ENCODE measurements around the gene C1QC.
"Not testable (repeated sequence)": the region's sequence is repeated elsewhere in the genome, so short reads cannot be mapped to it uniquely, and the experiment has no call there.

C1QC gene

DNA sequence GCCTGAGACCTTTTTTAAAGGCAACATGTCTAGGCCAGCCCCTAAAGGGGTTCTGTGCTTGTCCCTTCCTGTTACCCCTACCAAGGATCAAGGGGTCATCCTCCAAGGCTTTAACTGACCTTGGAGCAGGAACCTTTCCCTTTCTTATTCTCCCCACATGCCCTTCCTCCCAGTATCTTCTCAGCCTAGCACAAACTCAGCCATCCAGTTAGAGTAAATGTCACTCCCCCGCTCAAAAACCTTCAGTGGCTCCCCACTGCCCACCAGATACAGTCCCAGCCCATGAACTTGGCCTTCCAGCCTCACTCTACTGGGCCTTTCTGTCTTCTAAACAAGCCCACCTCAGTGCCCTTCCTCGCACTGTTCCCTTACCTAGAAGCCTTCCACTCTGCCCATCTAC is 18.4 kb downstream of the C1QC start:
- H3K4me1 ChIP-seq (ENCODE audit: control insufficient read depth in 1 of 2, insufficient read depth in 2 of 2, low read length in 2 of 2), result peaks cover 0 to 3% of the 10 kb centered on the region in 2 donors
- no peaks in the 10 kb centered on the region for H3K36me3 ChIP-seq (ENCODE audit: control insufficient read depth in 1 of 2, insufficient read depth in 2 of 2, low read length in 2 of 2)
- no peaks in the 10 kb centered on the region for H3K9me3 ChIP-seq (ENCODE audit: control insufficient read depth in 1 of 2, low read length in 2 of 2)
- no peak overlapping the region for H3K27ac ChIP-seq (ENCODE audit: low read depth, low read length)
- H3K27me3 ChIP-seq (ENCODE audit: control insufficient read depth in 1 of 2, insufficient read depth in 2 of 2, low read length in 2 of 2), result peaks cover 0 to 12% of the 10 kb centered on the region in 2 donors
- H3K4me3 ChIP-seq (ENCODE audit: low read depth in 1 of 2, low read length in 2 of 2), result no peak overlapping the region
- H3K9ac ChIP-seq (ENCODE audit: low read depth in 1 of 2, low read length in 2 of 2), result no peak overlapping the region

- Histone ChIP-seq H3K27me3 (ENCODE audit: control insufficient read depth in 1 of 2, insufficient read depth in 2 of 2, low read length in 2 of 2) (peaks cover 0 to 12% of the 10 kb centered on the region in 2 donors), H3K4me3 (ENCODE audit: low read depth in 1 of 2, low read length in 2 of 2) (no peak overlapping the region), H3K9me3 (ENCODE audit: control insufficient read depth in 1 of 2, low read length in 2 of 2) (no peaks in the 10 kb centered on the region), H3K4me1 (ENCODE audit: control insufficient read depth in 1 of 2, insufficient read depth in 2 of 2, low read length in 2 of 2) (peaks cover 0 to 3% of the 10 kb centered on the region in 2 donors), H3K36me3 (ENCODE audit: control insufficient read depth in 1 of 2, insufficient read depth in 2 of 2, low read length in 2 of 2) (no peaks in the 10 kb centered on the region), H3K9ac (ENCODE audit: low read depth in 1 of 2, low read length in 2 of 2) (no peak overlapping the region), H3K27ac (ENCODE audit: low read depth, low read length) (no peak overlapping the region)
Observed at GRCh38 chr1:22662318-22662717, 18.9 kb downstream of the C1QC start.

DNA sequence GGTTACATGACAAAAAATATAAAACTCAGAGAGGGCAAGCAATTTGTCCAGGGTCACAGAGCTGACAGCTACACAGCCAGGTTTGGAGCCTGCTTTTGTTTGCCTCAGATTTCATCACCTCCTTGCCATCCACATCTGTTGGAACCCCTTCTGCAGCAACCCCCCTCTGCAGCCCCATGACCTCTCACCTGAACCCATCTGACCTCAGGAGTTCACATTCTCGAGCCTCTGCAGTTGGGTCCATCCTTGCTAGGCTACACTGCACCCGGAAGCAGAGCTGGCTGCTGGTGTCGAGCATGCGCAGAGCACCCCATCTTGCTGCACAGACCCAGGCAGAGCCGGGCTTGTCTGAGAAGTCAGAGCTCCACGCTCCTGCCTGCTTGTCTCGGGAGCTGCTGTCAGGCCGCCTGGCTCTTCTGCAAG is 19.6 kb downstream of the C1QC start:
- no peaks in the 10 kb centered on the region for H3K36me3 ChIP-seq (ENCODE audit: control insufficient read depth in 1 of 2, insufficient read depth in 2 of 2, low read length in 2 of 2)
- H3K27me3 ChIP-seq (ENCODE audit: control insufficient read depth in 1 of 2, insufficient read depth in 2 of 2, low read length in 2 of 2), result peaks cover 6 to 14% of the 10 kb centered on the region in 2 donors
- peaks cover 0 to 3% of the 10 kb centered on the region in 2 donors for H3K4me1 ChIP-seq (ENCODE audit: control insufficient read depth in 1 of 2, insufficient read depth in 2 of 2, low read length in 2 of 2)
- H3K9ac ChIP-seq (ENCODE audit: low read depth in 1 of 2, low read length in 2 of 2), result no peak overlapping the region
- no peak overlapping the region for H3K4me3 ChIP-seq (ENCODE audit: low read depth in 1 of 2, low read length in 2 of 2)
- H3K9me3 ChIP-seq (ENCODE audit: control insufficient read depth in 1 of 2, low read length in 2 of 2), result no peaks in the 10 kb centered on the region
- H3K27ac ChIP-seq (ENCODE audit: low read depth, low read length), result no peak overlapping the region

- H3K9ac ChIP-seq (ENCODE audit: low read depth in 1 of 2, low read length in 2 of 2), result no peak overlapping the region
- peaks cover 6 to 9% of the 10 kb centered on the region in 2 donors for H3K27me3 ChIP-seq (ENCODE audit: control insufficient read depth in 1 of 2, insufficient read depth in 2 of 2, low read length in 2 of 2)
- no peaks in the 10 kb centered on the region for H3K9me3 ChIP-seq (ENCODE audit: control insufficient read depth in 1 of 2, low read length in 2 of 2)
- no peaks in the 10 kb centered on the region for H3K4me1 ChIP-seq (ENCODE audit: control insufficient read depth in 1 of 2, insufficient read depth in 2 of 2, low read length in 2 of 2)
- H3K27ac ChIP-seq (ENCODE audit: low read depth, low read length), result no peak overlapping the region
- H3K4me3 ChIP-seq (ENCODE audit: low read depth in 1 of 2, low read length in 2 of 2), result no peak overlapping the region
- no peaks in the 10 kb centered on the region for H3K36me3 ChIP-seq (ENCODE audit: control insufficient read depth in 1 of 2, insufficient read depth in 2 of 2, low read length in 2 of 2)
Observed at GRCh38 chr1:22665752-22666151, 22.3 kb downstream of the C1QC start.

- Histone ChIP-seq H3K36me3 (ENCODE audit: control insufficient read depth in 1 of 2, insufficient read depth in 2 of 2, low read length in 2 of 2) (no peaks in the 10 kb centered on the region), H3K27me3 (ENCODE audit: control insufficient read depth in 1 of 2, insufficient read depth in 2 of 2, low read length in 2 of 2) (peaks cover 9% of the 10 kb centered on the region in 2 donors), H3K9ac (ENCODE audit: low read depth in 1 of 2, low read length in 2 of 2) (no peak overlapping the region), H3K9me3 (ENCODE audit: control insufficient read depth in 1 of 2, low read length in 2 of 2) (no peaks in the 10 kb centered on the region), H3K27ac (ENCODE audit: low read depth, low read length) (no peak overlapping the region), H3K4me1 (ENCODE audit: control insufficient read depth in 1 of 2, insufficient read depth in 2 of 2, low read length in 2 of 2) (no peaks in the 10 kb centered on the region), H3K4me3 (ENCODE audit: low read depth in 1 of 2, low read length in 2 of 2) (no peak overlapping the region)
Observed at GRCh38 chr1:22666412-22666811, 23.0 kb downstream of the C1QC start.

DNA sequence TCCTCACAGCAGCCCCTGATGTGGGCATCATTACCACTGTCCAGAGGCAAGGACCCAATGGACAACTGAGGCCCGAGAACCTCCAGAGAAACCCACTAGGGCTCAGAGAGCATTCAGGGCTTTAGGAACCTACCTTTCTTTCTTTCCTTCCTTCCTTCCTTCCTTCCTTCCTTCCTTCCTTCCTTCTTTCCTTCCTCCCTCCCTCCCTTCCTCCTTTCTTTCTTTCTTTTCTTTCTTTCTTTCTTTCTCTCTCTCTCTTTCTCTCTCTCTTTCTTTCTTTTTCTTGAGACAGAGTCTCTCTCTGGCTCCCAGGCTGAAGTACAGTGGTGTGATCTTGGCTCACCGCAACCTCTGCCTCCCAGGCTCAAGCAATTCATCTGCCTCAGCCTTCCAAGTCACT is 25.4 kb downstream of the C1QC start:
- H3K27ac ChIP-seq (ENCODE audit: low read depth, low read length); H3K27me3 ChIP-seq (ENCODE audit: control insufficient read depth in 1 of 2, insufficient read depth in 2 of 2, low read length in 2 of 2); H3K9me3 ChIP-seq (ENCODE audit: control insufficient read depth in 1 of 2, low read length in 2 of 2); H3K9ac ChIP-seq (ENCODE audit: low read depth in 1 of 2, low read length in 2 of 2); H3K4me1 ChIP-seq (ENCODE audit: control insufficient read depth in 1 of 2, insufficient read depth in 2 of 2, low read length in 2 of 2); H3K36me3 ChIP-seq (ENCODE audit: control insufficient read depth in 1 of 2, insufficient read depth in 2 of 2, low read length in 2 of 2); H3K4me3 ChIP-seq (ENCODE audit: low read depth in 1 of 2, low read length in 2 of 2): not testable (repeated sequence)

DNA sequence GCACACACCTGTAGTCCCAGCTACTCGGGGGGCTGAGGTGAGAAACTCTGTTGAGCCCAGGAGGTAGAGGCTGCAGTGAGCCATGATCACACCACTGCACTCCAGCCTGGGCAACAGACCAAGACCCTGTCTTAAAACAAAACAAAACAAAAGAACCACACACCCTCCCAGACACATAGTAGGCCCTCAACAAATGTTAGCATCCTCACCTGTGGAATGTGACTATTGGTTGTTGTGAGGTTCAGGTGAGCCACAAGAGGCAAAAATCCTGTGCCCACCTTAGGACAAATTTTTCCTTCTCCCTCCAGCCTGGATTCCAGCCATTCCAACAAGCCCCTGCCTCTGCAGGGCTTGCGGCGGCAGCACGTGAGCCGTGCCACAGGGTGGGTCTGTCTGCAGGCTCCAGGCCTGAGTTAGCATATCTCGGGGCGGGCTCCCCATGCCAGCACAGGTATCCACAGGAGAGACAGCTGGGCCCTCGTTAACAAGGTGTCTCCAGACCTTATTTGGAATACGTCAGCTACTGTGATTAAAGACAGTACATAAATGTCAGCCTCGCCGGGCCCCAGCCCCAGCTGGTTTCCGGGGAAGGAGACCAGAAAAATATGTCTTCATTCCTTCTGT is 27.0 kb downstream of the C1QC start:
- no peak overlapping the region for H3K27ac ChIP-seq (ENCODE audit: low read depth, low read length)
- H3K9ac ChIP-seq (ENCODE audit: low read depth in 1 of 2, low read length in 2 of 2), result no peak overlapping the region
- no peak overlapping the region for H3K4me3 ChIP-seq (ENCODE audit: low read depth in 1 of 2, low read length in 2 of 2)
- H3K9me3 ChIP-seq (ENCODE audit: control insufficient read depth in 1 of 2, low read length in 2 of 2), result no peaks in the 10 kb centered on the region
- peaks cover 9 to 10% of the 10 kb centered on the region in 2 donors for H3K27me3 ChIP-seq (ENCODE audit: control insufficient read depth in 1 of 2, insufficient read depth in 2 of 2, low read length in 2 of 2)
- H3K36me3 ChIP-seq (ENCODE audit: control insufficient read depth in 1 of 2, insufficient read depth in 2 of 2, low read length in 2 of 2), result no peaks in the 10 kb centered on the region
- peaks cover 0 to 3% of the 10 kb centered on the region in 2 donors for H3K4me1 ChIP-seq (ENCODE audit: control insufficient read depth in 1 of 2, insufficient read depth in 2 of 2, low read length in 2 of 2)

GRCh38 chr1:22671999-22672398 is 28.6 kb downstream of the C1QC start:
- Histone ChIP-seq H3K4me1 (ENCODE audit: control insufficient read depth in 1 of 2, insufficient read depth in 2 of 2, low read length in 2 of 2) (peaks cover 6 to 12% of the 10 kb centered on the region in 2 donors), H3K4me3 (ENCODE audit: low read depth in 1 of 2, low read length in 2 of 2) (no peak overlapping the region), H3K27ac (ENCODE audit: low read depth, low read length) (no peak overlapping the region), H3K9me3 (ENCODE audit: control insufficient read depth in 1 of 2, low read length in 2 of 2) (no peaks in the 10 kb centered on the region), H3K27me3 (ENCODE audit: control insufficient read depth in 1 of 2, insufficient read depth in 2 of 2, low read length in 2 of 2) (peaks cover 9 to 10% of the 10 kb centered on the region in 2 donors), H3K9ac (ENCODE audit: low read depth in 1 of 2, low read length in 2 of 2) (no peak overlapping the region), H3K36me3 (ENCODE audit: control insufficient read depth in 1 of 2, insufficient read depth in 2 of 2, low read length in 2 of 2) (no peaks in the 10 kb centered on the region)

DNA sequence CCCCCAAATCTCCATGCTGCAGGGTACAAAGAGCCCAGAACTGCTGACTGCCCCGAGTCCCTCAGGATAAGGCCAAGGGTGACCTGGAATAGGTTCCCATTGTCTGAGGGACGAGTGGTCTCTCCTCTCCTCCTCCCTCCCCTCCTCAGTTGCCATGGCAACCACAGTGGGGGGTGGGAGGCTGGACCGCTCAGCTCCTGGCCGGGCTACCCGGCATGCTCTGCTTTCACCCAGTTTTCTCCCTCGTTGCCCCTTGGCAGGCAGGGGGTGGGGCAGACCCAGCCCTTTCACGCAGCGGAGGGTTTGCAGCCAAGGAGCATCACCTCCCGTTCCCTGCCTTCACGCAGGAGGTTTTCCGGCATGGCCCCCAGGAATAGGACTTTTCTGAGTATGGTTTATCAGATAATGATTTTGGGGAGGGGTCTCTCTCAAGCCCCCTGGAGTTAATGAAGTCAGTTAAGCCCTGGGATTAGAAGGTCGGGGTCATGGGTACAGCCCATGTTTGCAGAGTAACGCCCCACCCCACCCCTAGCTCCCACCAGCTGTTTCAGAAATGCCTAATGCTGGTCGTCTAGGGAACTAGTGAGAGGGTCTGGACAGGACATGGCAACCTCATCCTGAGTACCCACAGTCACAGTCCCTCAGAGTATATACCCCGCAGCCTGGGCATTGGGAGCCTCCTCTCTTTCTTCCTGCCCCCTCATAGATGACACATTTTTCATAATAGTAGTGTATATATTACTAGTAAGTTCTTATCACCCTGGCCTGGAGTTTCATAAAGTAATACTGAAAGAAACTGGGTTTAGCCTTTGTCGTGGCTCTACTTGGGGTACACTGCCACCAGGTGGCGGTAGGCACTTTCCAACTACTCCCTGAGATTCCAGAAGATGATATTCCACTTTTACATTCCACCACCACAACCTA is 30.3 kb downstream of the C1QC start:
- Histone ChIP-seq H3K9me3 (ENCODE audit: control insufficient read depth in 1 of 2, low read length in 2 of 2) (no peaks in the 10 kb centered on the region), H3K9ac (ENCODE audit: low read depth in 1 of 2, low read length in 2 of 2) (no peak overlapping the region), H3K4me1 (ENCODE audit: control insufficient read depth in 1 of 2, insufficient read depth in 2 of 2, low read length in 2 of 2) (peaks cover 14 to 28% of the 10 kb centered on the region in 2 donors), H3K27me3 (ENCODE audit: control insufficient read depth in 1 of 2, insufficient read depth in 2 of 2, low read length in 2 of 2) (peaks cover 0 to 4% of the 10 kb centered on the region in 2 donors), H3K4me3 (ENCODE audit: low read depth in 1 of 2, low read length in 2 of 2) (no peak overlapping the region), H3K36me3 (ENCODE audit: control insufficient read depth in 1 of 2, insufficient read depth in 2 of 2, low read length in 2 of 2) (no peaks in the 10 kb centered on the region), H3K27ac (ENCODE audit: low read depth, low read length) (no peak overlapping the region)

DNA sequence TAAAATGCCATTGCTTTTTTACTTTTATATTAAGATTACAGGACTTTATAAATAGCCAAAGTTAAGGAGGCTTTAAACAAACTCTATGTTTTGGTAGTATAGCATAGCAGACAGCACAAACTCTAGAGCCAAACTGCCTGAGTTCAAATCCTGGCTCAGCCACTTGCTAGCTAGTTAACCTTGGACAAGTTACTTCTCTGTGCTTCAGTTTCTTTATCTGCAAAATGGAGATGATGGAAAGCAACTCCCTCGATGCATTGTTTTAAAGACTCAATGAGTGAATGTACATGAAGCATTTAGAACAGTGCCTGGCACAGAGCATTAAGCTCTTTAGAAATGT is 30.9 kb downstream of the C1QC start:
- no peak overlapping the region for H3K27ac ChIP-seq (ENCODE audit: low read depth, low read length)
- H3K4me1 ChIP-seq (ENCODE audit: control insufficient read depth in 1 of 2, insufficient read depth in 2 of 2, low read length in 2 of 2), result peaks cover 15 to 34% of the 10 kb centered on the region in 2 donors
- peaks cover 0 to 4% of the 10 kb centered on the region in 2 donors for H3K27me3 ChIP-seq (ENCODE audit: control insufficient read depth in 1 of 2, insufficient read depth in 2 of 2, low read length in 2 of 2)
- no peak overlapping the region for H3K9ac ChIP-seq (ENCODE audit: low read depth in 1 of 2, low read length in 2 of 2)
- H3K4me3 ChIP-seq (ENCODE audit: low read depth in 1 of 2, low read length in 2 of 2), result no peak overlapping the region
- no peaks in the 10 kb centered on the region for H3K36me3 ChIP-seq (ENCODE audit: control insufficient read depth in 1 of 2, insufficient read depth in 2 of 2, low read length in 2 of 2)
- no peaks in the 10 kb centered on the region for H3K9me3 ChIP-seq (ENCODE audit: control insufficient read depth in 1 of 2, low read length in 2 of 2)

Data from duodenal mucosa (tissue), 2 donors.